ENCODE data around the gene USP34. TPM values are rescaled to one million over a fixed set of nuclear protein-coding genes. Genes with fewer than 3 reads are reported as not detected.
"Not testable (repeated sequence)": the region's sequence is repeated elsewhere in the genome, so short reads cannot be mapped to it uniquely, and the experiment has no call there.

The USP34 gene
- total RNA-seq, 1 donor from 2014 or later, result 157 TPM

GRCh38 chr2:61411109-61411508, 59.8 kb downstream of the USP34 start:
- Mint-ChIP-seq H3K36me3 (peaks cover 11% of the 10 kb centered on the region), H3K27ac (peak overlapping the region; percentile 43), H3K4me3 (no peak overlapping the region), H3K27me3 (ENCODE audit: low read depth) (no peaks in the 10 kb centered on the region), H3K9me3 (no peaks in the 10 kb centered on the region), H3K4me1 (peaks cover 18% of the 10 kb centered on the region)
- DNase-seq (ENCODE audit: low spot score in 2 of 2, unreplicated experiment in 2 of 2), result no peak
- TF ChIP-seq CTCF (IDR thresholded peaks at IDR 0.05; ENCODE audit: unreplicated experiment), result no peak

GRCh38 chr2:61410185-61410584, 60.7 kb downstream of the USP34 start:
- no peak for DNase-seq (ENCODE audit: low spot score in 2 of 2, unreplicated experiment in 2 of 2)
- peaks cover 18% of the 10 kb centered on the region for H3K36me3 Mint-ChIP-seq
- H3K27ac Mint-ChIP-seq, result peak overlapping the region; percentile 33
- no peaks in the 10 kb centered on the region for H3K9me3 Mint-ChIP-seq
- TF ChIP-seq CTCF (IDR thresholded peaks at IDR 0.05; ENCODE audit: unreplicated experiment), result no peak
- no peak overlapping the region for H3K4me3 Mint-ChIP-seq
- H3K27me3 Mint-ChIP-seq (ENCODE audit: low read depth), result no peaks in the 10 kb centered on the region
- peaks cover 13% of the 10 kb centered on the region for H3K4me1 Mint-ChIP-seq

- DNase-seq (ENCODE audit: low spot score in 2 of 2, unreplicated experiment in 2 of 2), result no peak
- Mint-ChIP-seq H3K9me3 (no peaks in the 10 kb centered on the region), H3K4me1 (peaks cover 12% of the 10 kb centered on the region), H3K27me3 (ENCODE audit: low read depth) (no peaks in the 10 kb centered on the region), H3K36me3 (peaks cover 20% of the 10 kb centered on the region), H3K27ac (peak overlapping the region; percentile 64), H3K4me3 (no peak overlapping the region)
- TF ChIP-seq CTCF (IDR thresholded peaks at IDR 0.05; ENCODE audit: unreplicated experiment), result no peak
Observed at GRCh38 chr2:61405813-61406212, 65.1 kb downstream of the USP34 start.

- no peaks in the 10 kb centered on the region for H3K27me3 Mint-ChIP-seq (ENCODE audit: low read depth)
- no peak for DNase-seq (ENCODE audit: low spot score in 2 of 2, unreplicated experiment in 2 of 2)
- no peak overlapping the region for H3K4me3 Mint-ChIP-seq
- peaks cover 12% of the 10 kb centered on the region for H3K4me1 Mint-ChIP-seq
- no peak for TF ChIP-seq CTCF (IDR thresholded peaks at IDR 0.05; ENCODE audit: unreplicated experiment)
- no peaks in the 10 kb centered on the region for H3K9me3 Mint-ChIP-seq
- H3K36me3 Mint-ChIP-seq, result peaks cover 27% of the 10 kb centered on the region
- H3K27ac Mint-ChIP-seq, result peak overlapping the region; percentile 81
Observed at GRCh38 chr2:61404438-61404837, 66.4 kb downstream of the USP34 start.

- Mint-ChIP-seq H3K9me3 (no peaks in the 10 kb centered on the region), H3K4me3 (no peak overlapping the region), H3K36me3 (peaks cover 17% of the 10 kb centered on the region), H3K27ac (no peak overlapping the region), H3K27me3 (ENCODE audit: low read depth) (no peaks in the 10 kb centered on the region), H3K4me1 (no peaks in the 10 kb centered on the region)
- no peak for DNase-seq (ENCODE audit: low spot score in 2 of 2, unreplicated experiment in 2 of 2)
- TF ChIP-seq CTCF (IDR thresholded peaks at IDR 0.05; ENCODE audit: unreplicated experiment), result no peak
Observed at GRCh38 chr2:61398413-61398812, 72.5 kb downstream of the USP34 start.

GRCh38 chr2:61396005-61396404, 74.9 kb downstream of the USP34 start:
- Mint-ChIP-seq H3K9me3 (no peaks in the 10 kb centered on the region), H3K4me1 (no peaks in the 10 kb centered on the region), H3K27me3 (ENCODE audit: low read depth) (no peaks in the 10 kb centered on the region), H3K4me3 (no peak overlapping the region), H3K36me3 (peaks cover 26% of the 10 kb centered on the region), H3K27ac (no peak overlapping the region)
- TF ChIP-seq CTCF (IDR thresholded peaks at IDR 0.05; ENCODE audit: unreplicated experiment), result no peak
- no peak for DNase-seq (ENCODE audit: low spot score in 2 of 2, unreplicated experiment in 2 of 2)

- H3K4me3 Mint-ChIP-seq; H3K4me1 Mint-ChIP-seq; H3K9me3 Mint-ChIP-seq; H3K27me3 Mint-ChIP-seq (ENCODE audit: low read depth); DNase-seq (ENCODE audit: low spot score in 2 of 2, unreplicated experiment in 2 of 2); H3K27ac Mint-ChIP-seq: not testable (repeated sequence)
- H3K36me3 Mint-ChIP-seq, result peaks cover 26% of the 10 kb centered on the region
Observed at GRCh38 chr2:61387588-61387987, 83.3 kb downstream of the USP34 start.

GRCh38 chr2:61380882-61381197, 90.0 kb downstream of the USP34 start:
- not testable (repeated sequence) for DNase-seq (ENCODE audit: low spot score in 2 of 2, unreplicated experiment in 2 of 2); H3K4me3 Mint-ChIP-seq; H3K27me3 Mint-ChIP-seq (ENCODE audit: low read depth); H3K4me1 Mint-ChIP-seq; H3K27ac Mint-ChIP-seq; H3K9me3 Mint-ChIP-seq
- peaks cover 59% of the 10 kb centered on the region for H3K36me3 Mint-ChIP-seq
